ENCODE data around the gene ZNF558. TPM values are rescaled to one million over a fixed set of nuclear protein-coding genes. Genes with fewer than 3 reads are reported as not detected.

The ZNF558 gene
- total RNA-seq, 1 experiment from 2014 or later = 36.5 TPM

DNA sequence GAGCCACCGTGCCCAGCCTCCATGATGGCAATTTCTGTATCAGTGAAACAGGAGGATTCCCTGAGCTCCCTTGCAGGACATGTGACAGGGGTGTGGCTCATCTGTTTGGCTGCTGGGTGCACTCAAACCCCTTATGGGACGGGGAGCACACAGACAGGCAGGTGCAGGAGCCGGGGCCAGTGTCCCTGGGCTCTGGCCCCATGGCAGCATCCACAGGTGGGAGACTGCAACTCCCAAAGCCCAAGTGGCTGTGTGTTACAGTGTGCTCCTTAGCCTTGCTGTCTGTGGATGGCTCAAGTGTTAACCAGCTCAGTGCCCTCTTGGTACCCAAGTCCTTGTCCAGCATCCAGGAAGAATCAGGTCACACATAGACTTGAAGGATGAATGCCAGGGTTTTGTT, 14.7 kb upstream of the ZNF558 start:
- no peaks in the 10 kb centered on the region for H4K20me1 ChIP-seq (ENCODE audit: low read length)
- no peak overlapping the region for H3K27ac ChIP-seq (ENCODE audit: low read length)
- no TSS peak for BruUV-seq (replicated peaks)
- ChIA-PET CTCF (no interaction called here), POLR2A (ENCODE audit: unreplicated experiment) (no interaction called here)
- H3K4me2 ChIP-seq (ENCODE audit: low read length) = no peak overlapping the region
- H3K36me3 ChIP-seq (ENCODE audit: low read depth, low read length) = no peaks in the 10 kb centered on the region
- H2AFZ ChIP-seq (ENCODE audit: low read length) = no peak overlapping the region
- H3F3A ChIP-seq (ENCODE audit: low read length, unreplicated experiment) = no peaks in the 10 kb centered on the region
- DNase-seq = no peak
- no peaks in the 10 kb centered on the region for H3K79me2 ChIP-seq (ENCODE audit: low read length)
- ATAC-seq = no peak
- no peak overlapping the region for H3K4me3 ChIP-seq (ENCODE audit: low read length)
- no peaks in the 10 kb centered on the region for H3K9me2 ChIP-seq (replicated peaks; ENCODE audit: low read length)
- H3K9me3 ChIP-seq (ENCODE audit: low read length) = no peaks in the 10 kb centered on the region
- intact Hi-C loops (cut with micrococcal nuclease) = no loop called here
- TF ChIP-seq, protein P1, sequence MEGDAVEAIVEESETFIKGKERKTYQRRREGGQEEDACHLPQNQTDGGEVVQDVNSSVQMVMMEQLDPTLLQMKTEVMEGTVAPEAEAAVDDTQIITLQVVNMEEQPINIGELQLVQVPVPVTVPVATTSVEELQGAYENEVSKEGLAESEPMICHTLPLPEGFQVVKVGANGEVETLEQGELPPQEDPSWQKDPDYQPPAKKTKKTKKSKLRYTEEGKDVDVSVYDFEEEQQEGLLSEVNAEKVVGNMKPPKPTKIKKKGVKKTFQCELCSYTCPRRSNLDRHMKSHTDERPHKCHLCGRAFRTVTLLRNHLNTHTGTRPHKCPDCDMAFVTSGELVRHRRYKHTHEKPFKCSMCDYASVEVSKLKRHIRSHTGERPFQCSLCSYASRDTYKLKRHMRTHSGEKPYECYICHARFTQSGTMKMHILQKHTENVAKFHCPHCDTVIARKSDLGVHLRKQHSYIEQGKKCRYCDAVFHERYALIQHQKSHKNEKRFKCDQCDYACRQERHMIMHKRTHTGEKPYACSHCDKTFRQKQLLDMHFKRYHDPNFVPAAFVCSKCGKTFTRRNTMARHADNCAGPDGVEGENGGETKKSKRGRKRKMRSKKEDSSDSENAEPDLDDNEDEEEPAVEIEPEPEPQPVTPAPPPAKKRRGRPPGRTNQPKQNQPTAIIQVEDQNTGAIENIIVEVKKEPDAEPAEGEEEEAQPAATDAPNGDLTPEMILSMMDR (conservative IDR thresholded peaks at IDR 0.05; ENCODE audit: low read depth, low read length) = no peak
- TF ChIP-seq EZH2 (IDR thresholded peaks at IDR 0.05; ENCODE audit: low read length, unreplicated experiment) = no peak
- TF ChIP-seq EZH2phosphoT487 (IDR thresholded peaks at IDR 0.05; ENCODE audit: borderline replicate concordance, low read length) = no peak
- no peak overlapping the region for H3K9ac ChIP-seq (ENCODE audit: low read length)
- peaks cover 21% of the 10 kb centered on the region for H3K27me3 ChIP-seq (ENCODE audit: low read length)
- H3K4me1 ChIP-seq (ENCODE audit: insufficient read depth, low read length) = no peaks in the 10 kb centered on the region

DNA sequence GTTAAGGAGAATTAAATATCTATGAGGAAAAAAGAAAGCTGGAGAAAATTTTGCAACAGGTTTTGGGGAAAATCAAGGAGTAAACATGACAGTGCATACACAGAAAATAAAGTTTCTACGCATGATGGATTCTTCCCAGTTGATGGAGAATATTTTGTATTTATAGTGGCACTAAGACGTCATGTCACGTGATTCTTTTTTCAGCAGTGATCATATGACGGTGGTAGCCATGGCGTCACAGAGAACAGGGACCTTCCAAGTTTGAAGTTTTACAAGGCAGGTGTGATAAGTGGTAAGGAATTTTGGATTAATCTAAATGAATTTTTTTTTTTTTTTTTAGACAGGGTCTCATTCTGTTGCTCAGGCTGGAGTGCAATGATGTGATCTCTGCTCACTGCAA, 8.6 kb upstream of the ZNF558 start:
- intact Hi-C loops (cut with micrococcal nuclease) = no loop called here
- H3K4me3 ChIP-seq (ENCODE audit: low read length) = no peak overlapping the region
- H4K20me1 ChIP-seq (ENCODE audit: low read length) = no peaks in the 10 kb centered on the region
- H3K9ac ChIP-seq (ENCODE audit: low read length) = no peak overlapping the region
- peaks cover 65% of the 10 kb centered on the region for H3K27me3 ChIP-seq (ENCODE audit: low read length)
- CTCF ChIA-PET = no interaction called here
- no peaks in the 10 kb centered on the region for H3K9me3 ChIP-seq (ENCODE audit: low read length)
- H3K9me2 ChIP-seq (replicated peaks; ENCODE audit: low read length) = no peaks in the 10 kb centered on the region
- BruUV-seq (replicated peaks) = no TSS peak
- no peak overlapping the region for H3K4me2 ChIP-seq (ENCODE audit: low read length)
- ATAC-seq = no peak
- H3K36me3 ChIP-seq (ENCODE audit: low read depth, low read length) = no peaks in the 10 kb centered on the region
- no peaks in the 10 kb centered on the region for H3K4me1 ChIP-seq (ENCODE audit: insufficient read depth, low read length)
- no peaks in the 10 kb centered on the region for H3K79me2 ChIP-seq (ENCODE audit: low read length)
- H2AFZ ChIP-seq (ENCODE audit: low read length) = no peak overlapping the region
- DNase-seq = no peak
- no peaks in the 10 kb centered on the region for H3F3A ChIP-seq (ENCODE audit: low read length, unreplicated experiment)
- POLR2A ChIA-PET (ENCODE audit: unreplicated experiment) = no interaction called here
- no peak overlapping the region for H3K27ac ChIP-seq (ENCODE audit: low read length)
- TF ChIP-seq EZH2 (IDR thresholded peaks at IDR 0.05; ENCODE audit: low read length, unreplicated experiment) = no peak
- TF ChIP-seq EZH2phosphoT487 (IDR thresholded peaks at IDR 0.05; ENCODE audit: borderline replicate concordance, low read length) = no peak
- TF ChIP-seq, protein P1 (conservative IDR thresholded peaks at IDR 0.05; ENCODE audit: low read depth, low read length) = no peak

DNA sequence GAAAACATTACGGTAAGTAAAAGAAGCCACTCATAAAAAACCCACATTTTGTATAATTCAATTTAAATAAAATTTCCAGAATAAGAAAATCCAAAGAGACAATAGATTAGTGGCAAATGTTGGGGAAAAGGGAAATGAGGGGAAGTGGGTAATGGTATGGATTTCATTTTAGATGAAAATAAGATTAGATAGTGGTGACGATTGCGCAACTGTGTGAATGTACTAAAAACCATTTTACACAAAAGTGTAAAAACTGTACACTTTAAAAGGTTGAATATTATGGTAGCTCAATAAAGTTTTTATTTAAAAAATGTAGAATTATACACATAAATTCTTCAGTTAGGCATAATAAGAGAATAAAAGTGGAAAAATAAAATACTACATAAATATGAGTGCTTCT, 3.8 kb upstream of the ZNF558 start:
- no peak overlapping the region for H3K4me2 ChIP-seq (ENCODE audit: low read length)
- no TSS peak for BruUV-seq (replicated peaks)
- no peak overlapping the region for H3K4me3 ChIP-seq (ENCODE audit: low read length)
- H3K27ac ChIP-seq (ENCODE audit: low read length) = no peak overlapping the region
- H3K79me2 ChIP-seq (ENCODE audit: low read length) = no peaks in the 10 kb centered on the region
- ChIA-PET POLR2A (ENCODE audit: unreplicated experiment) (interaction anchor here (0.6 kb wide), 1 partner anchor 214 kb away, joined by 3 read pairs; no protein-coding TSS in a partner anchor), CTCF (no interaction called here)
- H3K9me2 ChIP-seq (replicated peaks; ENCODE audit: low read length) = no peaks in the 10 kb centered on the region
- H3K9ac ChIP-seq (ENCODE audit: low read length) = no peak overlapping the region
- H2AFZ ChIP-seq (ENCODE audit: low read length) = no peak overlapping the region
- H3K36me3 ChIP-seq (ENCODE audit: low read depth, low read length) = no peaks in the 10 kb centered on the region
- TF ChIP-seq, protein P1 (conservative IDR thresholded peaks at IDR 0.05; ENCODE audit: low read depth, low read length) = no peak
- no peak for TF ChIP-seq EZH2 (IDR thresholded peaks at IDR 0.05; ENCODE audit: low read length, unreplicated experiment)
- no peak for TF ChIP-seq EZH2phosphoT487 (IDR thresholded peaks at IDR 0.05; ENCODE audit: borderline replicate concordance, low read length)
- H3K27me3 ChIP-seq (ENCODE audit: low read length) = peaks cover 41% of the 10 kb centered on the region
- no peaks in the 10 kb centered on the region for H3F3A ChIP-seq (ENCODE audit: low read length, unreplicated experiment)
- ATAC-seq = no peak
- intact Hi-C loops (cut with micrococcal nuclease) = no loop called here
- H4K20me1 ChIP-seq (ENCODE audit: low read length) = no peaks in the 10 kb centered on the region
- H3K4me1 ChIP-seq (ENCODE audit: insufficient read depth, low read length) = peaks cover 9% of the 10 kb centered on the region
- no peaks in the 10 kb centered on the region for H3K9me3 ChIP-seq (ENCODE audit: low read length)
- no peak for DNase-seq
